RCC 7860 (cell line): Measurements from ENCODE around the gene S100A2.
A peak's percentile ranks its signal among the peaks of the same experiment; 100 is the strongest.
"Not testable (repeated sequence)": the region's sequence is repeated elsewhere in the genome, so short reads cannot be mapped to it uniquely, and the experiment has no call there.

Source experiments
- DNase-seq: peaks from one replicate; pipeline ENCODE4 v3.0.0-alpha.2; 2015; ENCODE audit warnings: low spot score
- FAIRE-seq: peaks from 2 replicates; lab custom pipeline; 2012; peaks lifted over from hg19 to GRCh38; lab: Jason Lieb, UNC

Gene S100A2

DNA sequence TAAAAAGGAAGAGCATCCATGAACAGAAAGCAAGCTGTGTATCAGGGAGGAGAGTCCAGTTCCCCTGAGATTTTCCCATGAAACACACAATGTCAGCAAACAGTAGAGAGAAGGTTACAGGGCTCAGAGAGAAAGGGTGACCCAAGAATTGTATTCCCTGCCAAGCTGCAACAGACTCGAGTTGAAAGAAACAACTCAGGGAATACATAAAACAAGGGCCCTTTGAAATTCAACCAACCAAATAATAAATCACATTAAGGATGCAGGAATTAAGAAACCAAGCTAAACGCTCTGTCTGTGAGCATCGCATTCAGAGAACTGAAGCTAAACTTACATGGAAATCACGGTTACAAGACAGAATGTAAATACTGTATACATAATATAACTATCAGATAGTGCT lies 27.1 kb upstream of the S100A2 start:
- no peak for DNase-seq
- no peak for FAIRE-seq

GRCh38 chr1:153588482-153588881 lies 22.8 kb upstream of the S100A2 start:
- no peak for DNase-seq
- no peak for FAIRE-seq

- not testable (repeated sequence) for FAIRE-seq
These were observed 22.4 kb upstream of the S100A2 start for GRCh38 chr1:153588033-153588432.

DNA sequence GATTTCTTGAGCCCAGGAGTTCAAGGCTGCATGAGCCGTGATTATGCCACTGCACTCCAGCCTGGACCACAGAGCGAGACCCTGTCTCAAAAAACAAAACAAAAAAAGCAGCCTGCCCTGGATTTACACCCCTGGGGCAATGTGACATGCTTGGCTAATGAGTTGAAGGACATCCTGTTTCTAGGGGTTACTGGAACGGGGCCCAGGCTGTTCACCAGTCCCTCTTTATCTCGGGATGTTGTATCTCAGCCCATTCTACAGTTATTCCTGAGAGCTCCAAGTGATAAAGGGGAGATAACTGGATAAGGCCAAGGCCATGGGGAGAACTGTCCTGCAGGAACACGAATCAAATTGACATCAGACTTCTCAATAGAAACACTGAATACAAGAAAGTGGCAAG lies 21.7 kb upstream of the S100A2 start:
- DNase-seq (no peak), FAIRE-seq (no peak)

More at GRCh38 chr1:153588033-153588432, 22.4 kb upstream of the S100A2 start:
- not testable (repeated sequence) for DNase-seq

- FAIRE-seq (no peak), DNase-seq (no peak)
These were observed 20.7 kb upstream of the S100A2 start for GRCh38 chr1:153586347-153586746.

DNA sequence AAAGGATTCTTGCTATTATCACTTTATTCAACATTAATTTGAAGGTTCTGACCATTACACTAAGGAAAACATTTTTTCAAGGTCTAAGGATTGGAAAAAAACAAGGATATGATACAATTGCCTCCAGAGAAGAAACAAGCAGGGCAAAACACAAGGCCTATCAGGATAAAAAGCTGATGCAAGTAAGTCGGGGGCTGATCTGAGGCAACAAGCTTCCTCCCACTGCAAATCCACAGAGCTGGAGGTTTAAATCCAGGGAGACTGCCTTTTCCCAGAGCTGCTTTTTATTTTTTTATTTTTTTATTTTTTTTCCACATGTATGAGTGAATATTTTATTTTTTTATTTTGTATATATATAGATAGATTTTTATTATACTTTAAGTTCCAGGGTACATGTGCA lies 19.4 kb upstream of the S100A2 start:
- DNase-seq = no peak
- FAIRE-seq = no peak

GRCh38 chr1:153583976-153584375 lies 18.3 kb upstream of the S100A2 start:
- DNase-seq (no peak), FAIRE-seq (no peak)

DNA sequence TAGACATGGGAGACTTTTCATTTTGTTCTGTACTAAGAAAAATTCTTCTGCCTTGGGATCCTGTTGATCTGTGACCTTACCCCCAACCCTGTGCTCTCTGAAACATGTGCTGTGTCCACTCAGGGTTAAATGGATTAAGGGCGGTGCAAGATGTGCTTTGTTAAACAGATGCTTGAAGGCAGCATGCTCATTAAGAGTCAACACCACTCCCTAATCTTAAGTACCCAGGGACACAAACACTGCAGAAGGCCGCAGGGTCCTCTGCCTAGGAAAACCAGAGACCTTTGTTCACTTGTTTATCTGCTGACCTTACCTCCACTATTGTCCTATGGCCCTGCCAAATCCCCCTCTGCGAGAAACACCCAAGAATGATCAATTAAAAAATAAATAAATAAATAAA lies 17.9 kb upstream of the S100A2 start:
- FAIRE-seq, DNase-seq: not testable (repeated sequence)

DNA sequence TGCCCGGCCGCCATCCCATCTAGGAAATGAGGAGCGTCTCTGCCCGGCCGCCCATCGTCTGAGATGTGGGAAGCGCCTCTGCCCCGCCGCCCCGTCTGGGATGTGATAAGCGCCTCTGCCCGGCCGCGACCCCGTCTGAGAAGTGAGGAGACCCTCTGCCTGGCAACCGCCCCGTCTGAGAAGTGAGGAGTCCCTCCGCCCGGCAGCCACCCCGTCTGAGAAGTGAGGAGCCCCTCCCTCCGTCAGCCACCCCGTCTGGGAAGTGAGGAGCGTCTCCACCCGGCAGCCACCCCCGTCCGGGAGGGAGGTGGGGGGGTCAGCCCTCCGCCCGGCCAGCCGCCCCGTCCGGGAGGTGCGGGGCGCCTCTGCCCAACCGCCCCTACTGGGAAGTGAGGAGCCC lies 17.2 kb upstream of the S100A2 start:
- FAIRE-seq, DNase-seq: not testable (repeated sequence)

- DNase-seq (no peak), FAIRE-seq (no peak)
These were observed 13.3 kb upstream of the S100A2 start for GRCh38 chr1:153578936-153579335.

- DNase-seq = peak; percentile 11
- no peak for FAIRE-seq
These were observed 12.8 kb upstream of the S100A2 start for GRCh38 chr1:153578490-153578889.

- FAIRE-seq (no peak), DNase-seq (no peak)
These were observed 12.0 kb upstream of the S100A2 start for GRCh38 chr1:153577624-153578051.

GRCh38 chr1:153577138-153577537 lies 11.5 kb upstream of the S100A2 start:
- FAIRE-seq = no peak
- DNase-seq = no peak

DNA sequence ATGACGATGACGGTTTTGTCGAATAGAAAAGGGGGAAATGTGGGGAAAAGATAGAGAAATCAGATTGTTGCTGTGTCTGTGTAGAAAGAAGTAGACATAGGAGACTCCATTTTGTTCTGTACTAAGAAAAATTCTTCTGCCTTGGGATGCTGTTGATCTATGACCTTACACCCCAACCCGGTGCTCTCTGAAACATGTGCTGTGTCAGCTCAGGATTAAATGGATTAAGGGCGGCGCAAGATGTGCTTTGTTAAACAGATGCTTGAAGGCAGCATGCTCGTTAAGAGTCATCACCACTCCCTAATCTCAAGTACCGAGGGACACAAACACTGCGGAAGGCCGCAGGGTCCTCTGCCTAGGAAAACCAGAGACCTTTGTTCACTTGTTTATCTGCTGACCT lies 9.9 kb upstream of the S100A2 start:
- not testable (repeated sequence) for DNase-seq, FAIRE-seq

DNA sequence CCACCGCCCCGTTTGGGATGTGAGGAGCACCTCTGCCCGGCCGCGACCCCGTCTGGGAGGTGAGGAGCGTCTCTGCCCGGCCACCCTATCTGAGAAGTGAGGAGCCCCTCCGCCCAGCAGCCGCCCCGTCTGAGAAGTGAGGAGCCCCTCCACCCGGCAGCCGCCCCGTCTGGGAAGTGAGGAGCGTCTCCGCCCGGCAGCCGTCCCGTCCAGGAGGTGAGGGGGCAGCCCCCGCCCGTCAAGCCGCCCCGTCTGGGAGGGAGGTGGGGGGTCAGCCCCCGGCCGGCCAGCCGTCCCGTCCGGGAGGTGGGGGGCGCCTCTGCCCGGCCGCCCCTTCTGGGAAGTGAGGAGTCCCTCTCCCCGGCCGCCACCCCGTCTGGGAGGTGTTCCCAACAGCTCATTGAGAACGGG lies 9.4 kb upstream of the S100A2 start:
- not testable (repeated sequence) for DNase-seq, FAIRE-seq

DNA sequence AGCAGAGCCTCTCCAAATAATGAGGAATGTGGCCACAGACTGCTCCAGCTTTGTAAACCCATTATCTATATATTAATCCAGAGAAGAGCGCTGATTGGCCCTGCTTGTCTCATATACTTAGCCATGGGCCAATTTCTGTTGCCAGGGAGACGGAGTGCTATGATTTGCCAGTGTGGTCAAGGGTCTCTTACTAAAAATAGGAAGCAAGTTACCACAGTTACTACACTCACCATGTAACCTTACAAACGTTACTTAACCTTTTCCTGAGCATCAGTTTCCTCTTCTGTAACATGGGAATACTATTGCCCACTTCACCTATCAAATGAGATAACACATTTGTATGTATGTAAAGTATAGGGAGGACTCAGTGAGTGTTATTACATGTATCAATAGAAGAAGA lies 7.7 kb upstream of the S100A2 start:
- FAIRE-seq = no peak

GRCh38 chr1:153572569-153573015 lies 6.9 kb upstream of the S100A2 start:
- peak; percentile 39 for FAIRE-seq
- peak; percentile 81 for DNase-seq

More for the DNA sequence above, 7.7 kb upstream of the S100A2 start:
- no peak for DNase-seq

DNA sequence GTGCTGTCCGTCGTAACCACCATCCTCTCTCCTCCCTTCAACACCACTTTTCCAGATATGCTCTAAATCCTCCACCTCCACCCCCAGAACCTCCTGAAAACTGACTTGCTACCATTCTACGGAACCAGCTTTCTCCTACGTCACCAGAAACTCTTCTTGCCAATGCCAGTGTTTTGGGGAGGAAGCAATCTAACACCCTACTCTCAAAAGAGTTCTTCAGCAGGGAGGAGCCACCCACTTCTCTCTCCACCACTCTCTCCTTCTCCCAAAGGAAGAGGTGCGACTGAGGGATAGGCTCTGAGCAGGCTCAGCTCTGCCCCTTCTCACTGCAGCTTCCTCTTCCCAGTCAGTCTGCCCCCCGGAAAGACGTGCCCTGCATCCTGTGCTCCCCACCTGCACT lies 6.1 kb upstream of the S100A2 start:
- no peak for FAIRE-seq
- no peak for DNase-seq

DNA sequence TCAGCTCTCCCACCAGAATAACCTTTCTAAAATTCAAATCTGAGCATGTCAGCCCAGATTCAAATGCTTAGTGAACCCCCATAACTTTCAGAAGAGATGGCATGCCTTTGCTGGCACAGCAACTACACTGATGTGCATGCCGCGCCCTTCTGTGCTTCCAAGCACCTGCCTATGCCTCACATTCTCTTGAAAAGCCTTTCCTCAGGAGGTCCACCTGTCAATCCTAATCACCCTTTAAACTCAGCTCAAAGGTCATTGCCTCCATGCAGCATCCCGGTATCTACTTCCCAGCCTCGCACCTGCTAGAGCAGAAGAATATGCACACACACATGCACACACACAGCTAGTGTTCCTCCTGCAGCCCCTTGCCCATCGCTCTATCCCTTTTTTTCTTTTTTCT lies 5.2 kb upstream of the S100A2 start:
- DNase-seq = no peak
- no peak for FAIRE-seq

- no peak for FAIRE-seq
- no peak for DNase-seq
These were observed 3.8 kb upstream of the S100A2 start for GRCh38 chr1:153569465-153569864.

- DNase-seq = peak; percentile 93
- FAIRE-seq = peak; percentile 72
These were observed 2.9 kb upstream of the S100A2 start for GRCh38 chr1:153568367-153569099.

DNA sequence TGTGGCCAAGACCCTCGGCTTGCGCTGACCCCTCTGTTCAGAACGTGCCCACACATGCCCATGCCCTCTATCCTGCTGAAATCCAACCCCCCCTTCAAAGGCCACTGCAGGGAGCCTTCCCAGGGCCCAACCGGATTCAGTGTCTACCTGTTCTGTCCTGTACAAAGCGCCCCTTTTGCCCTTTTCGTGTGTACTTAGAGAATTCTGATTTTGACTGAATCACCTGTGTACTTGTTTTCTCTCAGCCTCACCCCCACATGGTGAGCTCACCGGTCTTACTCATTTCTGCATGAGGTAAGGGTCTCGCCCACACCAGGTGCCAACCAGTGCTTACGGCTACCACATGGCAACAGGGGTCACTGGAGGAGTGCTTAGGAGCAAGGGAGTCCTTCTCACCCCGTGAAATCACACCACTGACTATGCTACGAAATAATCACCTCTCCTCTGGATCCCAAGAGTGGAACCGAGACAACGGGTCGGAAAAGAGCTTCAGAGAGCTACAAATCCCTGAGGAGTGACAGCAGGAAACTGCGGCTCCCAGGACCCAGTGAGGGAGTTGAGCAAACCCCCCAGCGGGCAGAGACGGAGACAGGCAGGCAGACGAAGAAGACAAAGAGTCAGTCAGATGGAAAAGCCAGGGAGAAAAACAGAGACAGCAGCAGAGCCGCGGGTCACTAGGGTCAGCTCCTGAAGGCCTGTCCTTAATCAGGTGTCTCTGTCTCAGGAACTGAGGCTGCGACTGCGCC lies 2.1 kb upstream of the S100A2 start:
- FAIRE-seq = peak; percentile 78
- peak; percentile 92 for DNase-seq
